ENCODE results near the gene MPI. TPM values are rescaled to one million over a fixed set of nuclear protein-coding genes. Genes with fewer than 3 reads are reported as not detected.

The MPI gene
- total RNA-seq, 1 experiment from 2014 or later: 57.5 TPM

- peaks cover 24% of the 10 kb centered on the region; the same call in 1 of the 2 replicates for H3K79me2 ChIP-seq (ENCODE audit: insufficient read depth, low read length)
- H3K9me3 ChIP-seq (ENCODE audit: control insufficient read depth, low read depth, low read length): no peaks in the 10 kb centered on the region
- H3K4me1 ChIP-seq (ENCODE audit: insufficient read depth, low read length): no peaks in the 10 kb centered on the region
- no peak overlapping the region for H2AK5ac ChIP-seq (ENCODE audit: insufficient read length, low read length)
- H3K14ac ChIP-seq (ENCODE audit: insufficient read depth, low read length): no peak overlapping the region
- no peak overlapping the region for H2BK15ac ChIP-seq (ENCODE audit: low read depth, low read length)
- no CpG with 5 or more reads among the region's 2 CpGs for WGBS (ENCODE audit: extremely low coverage, insufficient read length, low lambda C conversion rate)
- H4K5ac ChIP-seq (ENCODE audit: insufficient read length, low read depth, low read length): no peak overlapping the region
- H3K27ac ChIP-seq (ENCODE audit: insufficient read length, low read depth, low read length): no peak overlapping the region
- no peak overlapping the region for H3K4ac ChIP-seq (ENCODE audit: low read depth, low read length)
- no peaks in the 10 kb centered on the region for H3K23me2 ChIP-seq (ENCODE audit: insufficient read length, low read depth, low read length, poor library complexity, severe bottlenecking)
- DNase-seq: no peak
- no peak overlapping the region for H2BK5ac ChIP-seq (ENCODE audit: insufficient read length, low read length)
- H3K27me3 ChIP-seq (ENCODE audit: insufficient read depth, low read length): no peaks in the 10 kb centered on the region
- H2BK120ac ChIP-seq (ENCODE audit: low read depth, low read length, poor library complexity, severe bottlenecking): no peak overlapping the region
- H4K20me1 ChIP-seq (ENCODE audit: control insufficient read depth, insufficient read depth, insufficient read length): no peaks in the 10 kb centered on the region
- no peaks in the 10 kb centered on the region for H3K27me3 Mint-ChIP-seq (ENCODE audit: low read depth)
- no peak overlapping the region for H3K18ac ChIP-seq (ENCODE audit: insufficient read length, low read depth, low read length)
- H3K56ac ChIP-seq (ENCODE audit: insufficient read length, low read depth, low read length): no peak overlapping the region
- TF ChIP-seq, protein P1, sequence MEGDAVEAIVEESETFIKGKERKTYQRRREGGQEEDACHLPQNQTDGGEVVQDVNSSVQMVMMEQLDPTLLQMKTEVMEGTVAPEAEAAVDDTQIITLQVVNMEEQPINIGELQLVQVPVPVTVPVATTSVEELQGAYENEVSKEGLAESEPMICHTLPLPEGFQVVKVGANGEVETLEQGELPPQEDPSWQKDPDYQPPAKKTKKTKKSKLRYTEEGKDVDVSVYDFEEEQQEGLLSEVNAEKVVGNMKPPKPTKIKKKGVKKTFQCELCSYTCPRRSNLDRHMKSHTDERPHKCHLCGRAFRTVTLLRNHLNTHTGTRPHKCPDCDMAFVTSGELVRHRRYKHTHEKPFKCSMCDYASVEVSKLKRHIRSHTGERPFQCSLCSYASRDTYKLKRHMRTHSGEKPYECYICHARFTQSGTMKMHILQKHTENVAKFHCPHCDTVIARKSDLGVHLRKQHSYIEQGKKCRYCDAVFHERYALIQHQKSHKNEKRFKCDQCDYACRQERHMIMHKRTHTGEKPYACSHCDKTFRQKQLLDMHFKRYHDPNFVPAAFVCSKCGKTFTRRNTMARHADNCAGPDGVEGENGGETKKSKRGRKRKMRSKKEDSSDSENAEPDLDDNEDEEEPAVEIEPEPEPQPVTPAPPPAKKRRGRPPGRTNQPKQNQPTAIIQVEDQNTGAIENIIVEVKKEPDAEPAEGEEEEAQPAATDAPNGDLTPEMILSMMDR (conservative IDR thresholded peaks at IDR 0.05): no peak
- H2AFZ ChIP-seq (ENCODE audit: low read length): no peak overlapping the region
- H3K27ac Mint-ChIP-seq: no peak overlapping the region
- no peak overlapping the region for H3T11ph ChIP-seq (ENCODE audit: low read length)
- H2BK12ac ChIP-seq (ENCODE audit: insufficient read length, low read depth, low read length): no peak overlapping the region
- no peak overlapping the region for H3K4me3 Mint-ChIP-seq
- peaks cover 15 to 32% (median 30%) of the 10 kb centered on the region in 3 experiments; a peak in 6 of 7 replicates for H3K36me3 Mint-ChIP-seq (ENCODE audit: insufficient read depth in 1 of 3, low read depth in 3 of 3)
- no peaks in the 10 kb centered on the region for H3K9me3 Mint-ChIP-seq
- H3K9ac ChIP-seq (ENCODE audit: extremely low read depth, insufficient read length, low read length): no peak overlapping the region
- no peak overlapping the region for H2BK20ac ChIP-seq (ENCODE audit: low read depth, low read length, poor library complexity, severe bottlenecking)
- no peak overlapping the region for H3K4me2 ChIP-seq (ENCODE audit: insufficient read depth, insufficient read length, low read length)
- H3K79me1 ChIP-seq (ENCODE audit: insufficient read depth, low read depth, low read length, poor library complexity, severe bottlenecking): peaks cover 3% of the 10 kb centered on the region
- H4K8ac ChIP-seq (replicated peaks; ENCODE audit: insufficient read length, low read depth, low read length): no peak overlapping the region
- H3K23ac ChIP-seq (ENCODE audit: insufficient read length, low read depth, low read length): no peak overlapping the region
- H4K91ac ChIP-seq (ENCODE audit: insufficient read length, low read depth, low read length): no peak overlapping the region
- H3K4me1 Mint-ChIP-seq: peaks cover 6 to 15% of the 10 kb centered on the region in 2 experiments
Measured at GRCh38 chr15:74933573-74933972, 43.7 kb downstream of the MPI start.
